Liver (tissue), 9 donors: Measurements from ENCODE around the gene GTF2H3. TPM values are rescaled to one million over a fixed set of nuclear protein-coding genes. Genes with fewer than 3 reads are reported as not detected.

Source experiments
- DNase-seq: peaks from one replicate; pipeline ENCODE4 v3.0.0-alpha.2; 2017; ENCODE audit warnings: low spot score
- H3K27ac ChIP-seq, 2 donors: one replicate each; pipeline ENCODE4 v1.7.0; 2013; ENCODE audit warnings: inconsistent platforms in 2 of 2, low read length in 2 of 2, control low read depth in 1 of 2, low read depth in 1 of 2, mild to moderate bottlenecking in 1 of 2
- H3K27me3 ChIP-seq, 4 donors: one replicate each; pipeline versions ENCODE4 v1.6.1 to v1.7.0; 2013; ENCODE audit warnings: low read length in 3 of 4, inconsistent platforms in 1 of 4, mild to moderate bottlenecking in 1 of 4, moderate library complexity in 1 of 4; ENCODE audit not compliant: control insufficient read depth in 4 of 4, insufficient read depth in 4 of 4
- H3K36me3 ChIP-seq, 4 donors: one replicate each; pipeline versions ENCODE4 v1.6.1 to v1.7.0; 2013; ENCODE audit warnings: low read length in 3 of 4, mild to moderate bottlenecking in 3 of 4, low read depth in 1 of 4, moderate library complexity in 1 of 4; ENCODE audit not compliant: control insufficient read depth in 4 of 4, insufficient read depth in 3 of 4
- H3K4me1 ChIP-seq, 4 donors: one replicate each; pipeline versions ENCODE4 v1.6.1 to v1.7.0; 2013; ENCODE audit warnings: low read length in 3 of 4, mild to moderate bottlenecking in 3 of 4, moderate library complexity in 1 of 4; ENCODE audit not compliant: control insufficient read depth in 4 of 4, insufficient read depth in 4 of 4
- H3K4me3 ChIP-seq, 3 donors: one replicate each; pipeline versions ENCODE4 v1.6.1 to v1.7.0; 2013; ENCODE audit warnings: low read length in 3 of 3, control low read depth in 1 of 3, low read depth in 1 of 3, mild to moderate bottlenecking in 1 of 3
- H3K9ac ChIP-seq, 2 donors: one replicate each; pipeline ENCODE4 v1.7.0; 2013; ENCODE audit warnings: low read length in 2 of 2, mild to moderate bottlenecking in 2 of 2, moderate library complexity in 2 of 2, control low read depth in 1 of 2, low read depth in 1 of 2
- H3K9me3 ChIP-seq, 4 donors: one replicate each; pipeline versions ENCODE4 v1.6.1 to v1.7.0; 2013; ENCODE audit warnings: low read length in 3 of 4; ENCODE audit not compliant: control insufficient read depth in 4 of 4
- ATF3 ChIP-seq: IDR thresholded peaks from 2 replicates; pipeline ENCODE4 v1.6.1; 2016; ENCODE audit warnings: antibody characterized with exemption
- CTCF ChIP-seq: fragments of 150-350 bp; IDR thresholded peaks from 2 replicates; pipeline ENCODE4 v1.5.1; 2017; ENCODE audit warnings: improper control_type of control experiment, low read depth, low read length; ENCODE audit not compliant: missing input control
- EGR1 ChIP-seq, 2 donors: IDR thresholded peaks; 2 replicates each; pipeline ENCODE4 v1.6.1; 2016 to 2018; ENCODE audit warnings: antibody characterized with exemption in 2 of 2, low read depth in 2 of 2
- FOXA1 ChIP-seq: IDR thresholded peaks from 2 replicates; pipeline ENCODE4 v1.6.1; 2016; ENCODE audit warnings: antibody characterized with exemption
- FOXA2 ChIP-seq: IDR thresholded peaks from 2 replicates; pipeline ENCODE4 v1.6.1; 2016; ENCODE audit warnings: antibody characterized with exemption
- GABPA ChIP-seq, 2 donors: IDR thresholded peaks in 1 of 2; conservative IDR thresholded peaks in 1 of 2; 2 replicates each; pipeline ENCODE4 v1.6.1; 2016; ENCODE audit warnings: antibody characterized with exemption in 2 of 2, mild to moderate bottlenecking in 1 of 2, moderate library complexity in 1 of 2
- HNF4A ChIP-seq, 2 donors: conservative IDR thresholded peaks; 2 replicates each; pipeline ENCODE4 v1.6.1; 2016; ENCODE audit warnings: antibody characterized with exemption in 2 of 2, mild to moderate bottlenecking in 2 of 2
- HNF4G ChIP-seq: IDR thresholded peaks from 2 replicates; pipeline ENCODE4 v1.6.1; 2016; ENCODE audit warnings: antibody characterized with exemption
- JUND ChIP-seq, 2 donors: IDR thresholded peaks; 2 replicates each; pipeline ENCODE4 v1.6.1; 2016; ENCODE audit warnings: antibody characterized with exemption in 2 of 2
- MAX ChIP-seq: IDR thresholded peaks from 2 replicates; pipeline ENCODE4 v1.6.1; 2016; ENCODE audit warnings: antibody characterized with exemption
- NR2F2 ChIP-seq: IDR thresholded peaks from 2 replicates; pipeline ENCODE4 v1.6.1; 2016; ENCODE audit warnings: antibody characterized with exemption
- RAD21 ChIP-seq, 2 donors: IDR thresholded peaks; 2 replicates each; pipeline ENCODE4 v1.6.1; 2016; ENCODE audit warnings: antibody characterized with exemption in 2 of 2, mild to moderate bottlenecking in 2 of 2
- REST ChIP-seq: IDR thresholded peaks from 2 replicates; pipeline ENCODE4 v1.6.1; 2016; ENCODE audit warnings: antibody characterized with exemption, mild to moderate bottlenecking
- RXRA ChIP-seq, 2 donors: IDR thresholded peaks; 2 replicates each; pipeline ENCODE4 v1.6.1; 2017 to 2018; ENCODE audit warnings: antibody characterized with exemption in 2 of 2, mild to moderate bottlenecking in 1 of 2
- SP1 ChIP-seq: IDR thresholded peaks from 2 replicates; pipeline ENCODE4 v1.6.1; 2018; ENCODE audit warnings: antibody characterized with exemption, mild to moderate bottlenecking
- TAF1 ChIP-seq: conservative IDR thresholded peaks from 2 replicates; pipeline ENCODE4 v1.6.1; 2016; ENCODE audit warnings: antibody characterized with exemption, mild to moderate bottlenecking
- YY1 ChIP-seq: IDR thresholded peaks from 2 replicates; pipeline ENCODE4 v1.6.1; 2016; ENCODE audit warnings: antibody characterized with exemption, mild to moderate bottlenecking
- ZBTB33 ChIP-seq: IDR thresholded peaks from 2 replicates; pipeline ENCODE4 v1.6.1; 2016; ENCODE audit warnings: antibody characterized with exemption
- WGBS: extraction: QIAGEN DNeasy Blood & Tissue Kit; methylation state at CpG from one replicate; pipeline ENCODE4 v1.1.7; 2013; 5-methylcytosine and 5-hydroxymethylcytosine counted together
- polyA plus RNA-seq, 2 donors: library from polyadenylated mRNA; stranded (reverse) in 1 of 2; unstranded in 1 of 2; fragments of 200-250 nt in 1 of 2; fragments of >200 nt in 1 of 2; fragmentation: Nextera tagmentation in 1 of 2; extraction: Ambion mirVana in 1 of 2; gene quantifications; one replicate each; pipeline versions ENCODE4 v1.2.1 to v1.2.3, GENCODE V29; 2013 to 2015
- total RNA-seq, 2 donors: library from RNA; depleted of rRNA; stranded (reverse); fragments of >200 nt; gene quantifications; one replicate each; pipeline ENCODE4 v1.2.3, GENCODE V29; 2014
- donor health status: healthy.
- donor health status: healthy.
- donor health status: healthy.
- donor health status: healthy.
- donor health status: healthy.

GTF2H3 gene
- total and polyA plus RNA-seq, 4 donors: 5.8 to 18.3 (median 13.2) TPM

- TF ChIP-seq REST (no peak), HNF4G (no peak), NR2F2 (no peak), RAD21 (IDR thresholded peaks at IDR 0.05) (no peak), MAX (no peak), SP1 (no peak), FOXA2 (no peak), GABPA (IDR thresholded peaks at IDR 0.05 in 1 of 2, conservative IDR thresholded peaks at IDR 0.05 in 1 of 2) (no peak), EGR1 (IDR thresholded peaks at IDR 0.05; ENCODE audit: low read depth in 2 of 2) (no peak), ATF3 (no peak)
Measured at GRCh38 chr12:123657211-123657610, 23.6 kb downstream of the GTF2H3 start (continued).

- Histone ChIP-seq H3K36me3 (peaks cover 0 to 30% (median 13%) of the 10 kb centered on the region in 4 donors), H3K27me3 (no peaks in the 10 kb centered on the region), H3K4me3 (no peak overlapping the region), H3K4me1 (no peaks in the 10 kb centered on the region), H3K9me3 (no peaks in the 10 kb centered on the region), H3K9ac (no peak overlapping the region), H3K27ac (no peak overlapping the region)
- DNase-seq: no peak
- WGBS: 88% methylated on average over 5 of the region's 5 CpGs
- no peak for TF ChIP-seq FOXA1
- TF ChIP-seq JUND (IDR thresholded peaks at IDR 0.05): no peak
- no peak for TF ChIP-seq RAD21 (IDR thresholded peaks at IDR 0.05)
- TF ChIP-seq CTCF: no peak
- TF ChIP-seq REST: no peak
- TF ChIP-seq HNF4A (conservative IDR thresholded peaks at IDR 0.05): no peak
- TF ChIP-seq EGR1 (IDR thresholded peaks at IDR 0.05; ENCODE audit: low read depth in 2 of 2): no peak
- TF ChIP-seq GABPA (IDR thresholded peaks at IDR 0.05 in 1 of 2, conservative IDR thresholded peaks at IDR 0.05 in 1 of 2): no peak
- no peak for TF ChIP-seq TAF1
- no peak for TF ChIP-seq NR2F2
- TF ChIP-seq SP1: no peak
- no peak for TF ChIP-seq FOXA2
- no peak for TF ChIP-seq ZBTB33
- TF ChIP-seq YY1: no peak
- no peak for TF ChIP-seq HNF4G
- TF ChIP-seq MAX: no peak
- no peak for TF ChIP-seq RXRA (IDR thresholded peaks at IDR 0.05)
Measured at GRCh38 chr12:123659996-123660727, 26.5 kb downstream of the GTF2H3 start.
